Measurements from ENCODE around the gene CYB561D1. TPM values are rescaled to one million over a fixed set of nuclear protein-coding genes. Genes with fewer than 3 reads are reported as not detected.

Gene CYB561D1
- total RNA-seq, 1 donor, result 9.4 TPM

- DNase-seq (ENCODE audit: low read depth in 2 of 3, low spot score in 2 of 3), result no peak
Observed at GRCh38 chr1:109499081-109499480, 5.2 kb downstream of the CYB561D1 start.

GRCh38 chr1:109499661-109500536, 6.0 kb downstream of the CYB561D1 start:
- peak in 2 of 3 donors; percentile 46 to 55 for DNase-seq (ENCODE audit: low read depth in 2 of 3, low spot score in 2 of 3)

GRCh38 chr1:109500941-109501381, 7.1 kb downstream of the CYB561D1 start:
- DNase-seq (ENCODE audit: low read depth in 2 of 3, low spot score in 2 of 3), result no peak

- DNase-seq (ENCODE audit: low read depth in 2 of 3, low spot score in 2 of 3), result peak in 1 of 3 donors; percentile 26
Observed at GRCh38 chr1:109501644-109502363, 7.9 kb downstream of the CYB561D1 start.

- no peak for DNase-seq (ENCODE audit: low read depth in 2 of 3, low spot score in 2 of 3)
Observed at GRCh38 chr1:109502364-109502851, 8.5 kb downstream of the CYB561D1 start.

GRCh38 chr1:109503935-109504334, 10.0 kb downstream of the CYB561D1 start:
- DNase-seq (ENCODE audit: low read depth in 2 of 3, low spot score in 2 of 3), result no peak

- DNase-seq (ENCODE audit: low read depth in 2 of 3, low spot score in 2 of 3), result no peak
Observed at GRCh38 chr1:109504974-109505373, 11.1 kb downstream of the CYB561D1 start.

- no peak for DNase-seq (ENCODE audit: low read depth in 2 of 3, low spot score in 2 of 3)
Observed at GRCh38 chr1:109508001-109508872, 14.3 kb downstream of the CYB561D1 start.

- no peak for DNase-seq (ENCODE audit: low read depth in 2 of 3, low spot score in 2 of 3)
Observed at GRCh38 chr1:109508873-109509175, 14.9 kb downstream of the CYB561D1 start.

- DNase-seq (ENCODE audit: low read depth in 2 of 3, low spot score in 2 of 3), result peak; percentile 41 to 57 (median 54)
Observed at GRCh38 chr1:109509176-109510134, 15.6 kb downstream of the CYB561D1 start, which contains the start of gene AMIGO1. AMIGO1 (minus strand) TSS chr1:109509727; CDS start chr1:109508912, 815 bp downstream.

- no peak for DNase-seq (ENCODE audit: low read depth in 2 of 3, low spot score in 2 of 3)
Observed at GRCh38 chr1:109513110-109513710, 19.3 kb downstream of the CYB561D1 start.

- no peak for DNase-seq (ENCODE audit: low read depth in 2 of 3, low spot score in 2 of 3)
Observed at GRCh38 chr1:109514846-109515245, 21.0 kb downstream of the CYB561D1 start.

GRCh38 chr1:109516872-109517271, 23.0 kb downstream of the CYB561D1 start:
- no peak for DNase-seq (ENCODE audit: low read depth in 2 of 3, low spot score in 2 of 3)

- DNase-seq (ENCODE audit: low read depth in 2 of 3, low spot score in 2 of 3), result no peak
Observed at GRCh38 chr1:109517337-109517736, 23.4 kb downstream of the CYB561D1 start.

- no peak for DNase-seq (ENCODE audit: low read depth in 2 of 3, low spot score in 2 of 3)
Observed at GRCh38 chr1:109521002-109521951, 27.4 kb downstream of the CYB561D1 start.

GRCh38 chr1:109522026-109522425, 28.1 kb downstream of the CYB561D1 start:
- DNase-seq (ENCODE audit: low read depth in 2 of 3, low spot score in 2 of 3), result no peak

- DNase-seq (ENCODE audit: low read depth in 2 of 3, low spot score in 2 of 3), result no peak
Observed at GRCh38 chr1:109523706-109524105, 29.8 kb downstream of the CYB561D1 start.
